ENCODE results near the gene VRK3.

DNA sequence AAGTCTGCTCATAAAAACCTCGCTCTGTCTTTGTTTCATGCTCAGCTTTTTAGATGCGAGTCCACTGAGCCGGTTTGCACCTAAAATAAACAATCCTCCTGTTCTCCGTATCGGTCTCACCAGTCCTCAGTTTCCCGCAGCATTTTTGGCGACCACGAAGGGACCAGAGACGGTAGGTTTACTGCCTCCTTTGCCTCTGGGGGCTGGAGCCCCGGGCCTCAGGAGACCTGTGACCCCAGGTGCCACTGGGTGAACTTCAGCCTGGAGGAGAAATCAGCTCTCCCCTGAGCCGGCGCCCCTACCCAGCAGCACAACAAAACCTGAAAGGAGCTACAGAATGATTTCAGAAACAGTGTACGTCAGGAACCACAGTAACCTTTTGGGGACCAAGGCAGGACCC lies 72.3 kb downstream of the VRK3 start:
- TF ChIP-seq EZH2 (IDR thresholded peaks at IDR 0.05; ENCODE audit: low read length, missing control alignments): no peak
- TF ChIP-seq, protein P1, sequence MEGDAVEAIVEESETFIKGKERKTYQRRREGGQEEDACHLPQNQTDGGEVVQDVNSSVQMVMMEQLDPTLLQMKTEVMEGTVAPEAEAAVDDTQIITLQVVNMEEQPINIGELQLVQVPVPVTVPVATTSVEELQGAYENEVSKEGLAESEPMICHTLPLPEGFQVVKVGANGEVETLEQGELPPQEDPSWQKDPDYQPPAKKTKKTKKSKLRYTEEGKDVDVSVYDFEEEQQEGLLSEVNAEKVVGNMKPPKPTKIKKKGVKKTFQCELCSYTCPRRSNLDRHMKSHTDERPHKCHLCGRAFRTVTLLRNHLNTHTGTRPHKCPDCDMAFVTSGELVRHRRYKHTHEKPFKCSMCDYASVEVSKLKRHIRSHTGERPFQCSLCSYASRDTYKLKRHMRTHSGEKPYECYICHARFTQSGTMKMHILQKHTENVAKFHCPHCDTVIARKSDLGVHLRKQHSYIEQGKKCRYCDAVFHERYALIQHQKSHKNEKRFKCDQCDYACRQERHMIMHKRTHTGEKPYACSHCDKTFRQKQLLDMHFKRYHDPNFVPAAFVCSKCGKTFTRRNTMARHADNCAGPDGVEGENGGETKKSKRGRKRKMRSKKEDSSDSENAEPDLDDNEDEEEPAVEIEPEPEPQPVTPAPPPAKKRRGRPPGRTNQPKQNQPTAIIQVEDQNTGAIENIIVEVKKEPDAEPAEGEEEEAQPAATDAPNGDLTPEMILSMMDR (conservative IDR thresholded peaks at IDR 0.05 in 1 of 2, IDR thresholded peaks at IDR 0.05 in 1 of 2; ENCODE audit: low read depth in 1 of 2, low read length in 2 of 2): no peak
